HUDEP-2 (cell line): ENCODE results near the gene KIFC1.

ENCODE experiments used
- DNase-seq, 76 experiments: peaks; one replicate each; lab custom pipeline; 2025; ENCODE audit not compliant: unreplicated experiment in 76 of 76; lab: John Stamatoyannopoulos, UW

The KIFC1 gene

DNA sequence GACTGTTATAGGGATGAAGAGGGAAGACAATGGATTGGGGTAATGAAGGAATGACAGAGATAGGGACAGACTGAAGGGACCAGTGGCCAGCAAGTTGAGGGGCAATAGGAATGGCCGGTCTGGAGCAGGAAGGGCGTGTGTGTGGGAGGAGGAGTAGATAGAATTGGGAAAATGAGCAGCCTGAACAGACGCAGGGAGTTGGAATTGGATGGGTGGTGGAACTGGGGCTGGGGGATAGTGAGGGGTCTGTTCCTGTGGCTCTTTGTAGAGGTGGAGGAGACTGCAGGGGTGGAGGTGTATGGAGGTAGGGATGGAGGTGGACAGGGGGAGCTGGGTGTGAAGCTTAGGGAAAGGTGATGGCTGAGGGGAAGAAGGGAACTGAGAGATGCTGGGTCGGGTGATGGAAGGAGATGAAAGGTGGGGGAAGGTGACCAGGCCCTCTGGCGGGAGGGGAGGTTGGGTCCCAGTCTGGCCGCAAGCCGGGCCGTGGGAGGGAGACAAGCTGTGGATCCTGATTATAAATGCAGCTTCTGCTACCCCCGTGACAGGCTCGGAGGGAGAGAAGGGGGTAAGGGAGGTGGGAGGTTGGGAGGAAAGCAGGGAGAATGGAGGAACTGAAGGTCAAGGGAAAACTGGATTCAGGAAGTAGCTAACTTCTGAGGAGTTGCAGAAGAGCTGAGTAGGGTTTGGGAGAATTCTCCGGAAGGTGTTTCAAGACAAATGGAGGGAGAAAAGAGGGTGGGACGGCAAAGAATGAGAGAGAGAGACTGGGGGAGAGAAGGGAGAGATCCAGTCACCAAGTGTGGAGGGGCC lies 33.4 kb downstream of the KIFC1 start:
- DNase-seq = peak in 48 of 76 experiments; percentile 16 to 68 (median 42)

GRCh38 chr6:33425668-33426577 lies 34.3 kb downstream of the KIFC1 start:
- peak in 75 of 76 experiments; percentile 44 to 99 (median 94) for DNase-seq

- DNase-seq = peak in 3 of 76 experiments; percentile 10 to 34 (median 19)
Measured at GRCh38 chr6:33426590-33427511, 35.2 kb downstream of the KIFC1 start.

GRCh38 chr6:33427585-33428223 lies 36.1 kb downstream of the KIFC1 start:
- peak in 38 of 76 experiments; percentile 14 to 71 (median 52) for DNase-seq

DNA sequence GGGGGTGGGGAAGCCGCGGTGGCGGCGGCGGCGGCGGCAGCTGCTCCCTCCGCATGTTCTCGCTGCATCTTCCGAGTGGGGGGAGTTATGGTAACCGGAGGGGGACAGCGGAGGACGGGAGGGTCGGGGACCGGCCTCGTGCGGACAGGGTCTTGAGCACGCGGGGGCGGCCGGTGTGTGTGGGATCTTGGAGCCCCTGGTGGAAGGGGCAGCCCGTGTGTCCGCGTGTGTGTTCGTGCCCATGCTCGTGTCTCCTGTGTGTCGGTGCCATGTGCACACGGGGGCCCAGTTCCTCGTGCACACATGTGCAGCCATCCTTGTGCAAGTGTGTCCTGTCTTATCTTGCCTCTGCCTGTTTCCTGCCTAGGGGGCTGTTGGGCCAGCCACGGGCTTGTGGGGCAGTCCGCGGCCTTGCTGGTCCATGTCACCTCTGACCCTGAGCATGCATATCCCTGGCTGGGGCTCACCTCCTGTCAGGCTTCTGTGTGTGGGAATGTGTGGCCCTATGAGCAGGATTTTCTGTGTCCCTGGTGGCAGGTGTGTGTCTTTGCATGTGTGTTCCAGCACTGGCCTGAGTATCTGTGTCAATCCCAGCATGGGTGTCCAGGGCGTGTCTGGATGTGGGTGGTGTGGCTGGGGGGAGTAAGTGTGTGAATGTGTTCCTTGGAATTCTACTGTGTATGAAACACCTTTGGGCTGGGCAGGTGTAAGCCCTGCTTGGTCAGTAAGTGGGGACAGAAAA lies 36.8 kb downstream of the KIFC1 start:
- peak in 66 of 76 experiments; percentile 25 to 80 (median 56) for DNase-seq

- DNase-seq = peak in 8 of 76 experiments; percentile 4 to 38 (median 20)
Measured at GRCh38 chr6:33428966-33429749, 37.5 kb downstream of the KIFC1 start.

DNA sequence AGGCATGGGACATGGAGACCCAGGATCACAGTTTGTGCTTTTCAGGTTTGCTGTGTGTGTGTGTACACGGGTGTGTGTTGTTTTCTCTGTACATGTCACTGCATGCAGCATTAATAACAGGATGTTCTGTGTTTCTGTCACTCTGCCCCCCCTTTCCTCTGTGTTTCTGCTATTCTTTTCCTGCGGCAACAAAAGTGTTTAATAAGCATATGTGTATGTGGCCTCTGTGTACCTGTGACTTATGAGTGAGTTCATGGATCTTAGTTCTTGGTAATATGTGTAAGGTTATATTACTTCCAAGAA lies 38.1 kb downstream of the KIFC1 start:
- no peak for DNase-seq

- no peak for DNase-seq
Measured at GRCh38 chr6:33430334-33430733, 38.7 kb downstream of the KIFC1 start.

GRCh38 chr6:33430991-33431879 lies 39.6 kb downstream of the KIFC1 start:
- DNase-seq = peak in 61 of 76 experiments; percentile 21 to 79 (median 61)

GRCh38 chr6:33431880-33432541 lies 40.4 kb downstream of the KIFC1 start:
- DNase-seq = no peak

- DNase-seq = no peak
Measured at GRCh38 chr6:33432546-33432945, 40.9 kb downstream of the KIFC1 start.

GRCh38 chr6:33433001-33433543 lies 41.4 kb downstream of the KIFC1 start:
- no peak for DNase-seq

DNA sequence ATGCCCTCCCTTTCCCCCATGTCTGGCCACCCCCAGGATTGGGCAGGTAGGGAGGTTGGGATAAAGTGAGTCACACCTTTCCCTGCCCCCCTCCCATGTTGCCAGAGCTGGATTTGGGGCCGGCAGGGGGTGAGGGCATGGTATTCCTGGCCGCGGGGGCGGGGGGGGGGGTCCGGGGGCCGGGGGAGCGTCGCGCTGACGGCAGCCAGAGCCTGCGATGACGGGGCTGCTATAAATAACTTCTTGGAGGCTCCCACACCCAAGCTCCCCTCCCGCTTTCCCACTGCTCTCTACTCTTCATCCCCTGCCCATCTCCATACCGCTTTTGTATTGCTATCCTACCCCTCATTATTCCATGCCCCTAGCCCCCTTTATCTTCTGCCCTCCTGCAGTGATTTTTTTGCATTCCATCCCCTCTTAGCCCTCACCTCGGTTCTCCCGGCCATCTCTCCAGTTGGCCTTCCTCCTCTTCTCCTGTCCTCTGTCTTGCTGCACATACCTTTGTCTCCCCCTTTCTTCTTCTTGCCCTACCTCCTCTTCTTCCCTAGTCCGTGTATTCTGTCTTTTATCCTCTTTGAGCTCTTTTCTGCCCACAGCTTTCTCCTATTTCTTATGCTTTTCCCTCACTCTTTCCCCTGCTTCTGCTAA lies 42.0 kb downstream of the KIFC1 start:
- no peak for DNase-seq

GRCh38 chr6:33434961-33435360 lies 43.3 kb downstream of the KIFC1 start:
- no peak for DNase-seq

DNA sequence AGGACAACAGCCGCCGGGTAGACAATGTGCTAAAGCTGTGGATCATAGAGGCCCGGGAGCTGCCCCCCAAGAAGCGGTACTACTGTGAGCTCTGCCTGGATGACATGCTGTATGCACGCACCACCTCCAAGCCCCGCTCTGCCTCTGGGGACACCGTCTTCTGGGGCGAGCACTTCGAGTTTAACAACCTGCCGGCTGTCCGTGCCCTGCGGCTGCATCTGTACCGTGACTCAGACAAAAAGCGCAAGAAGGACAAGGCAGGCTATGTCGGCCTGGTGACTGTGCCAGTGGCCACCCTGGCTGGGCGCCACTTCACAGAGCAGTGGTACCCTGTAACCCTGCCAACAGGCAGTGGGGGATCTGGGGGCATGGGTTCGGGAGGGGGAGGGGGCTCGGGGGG lies 46.0 kb downstream of the KIFC1 start:
- no peak for DNase-seq

- no peak for DNase-seq
Measured at GRCh38 chr6:33438978-33439594, 47.5 kb downstream of the KIFC1 start.
